Stimulated activated CD8-positive, alpha-beta memory T cell treated with anti-CD3 and anti-CD28 coated beads, Interleukin-12 subunit alpha, Interleukin-12 subunit beta, amount 100 ng/mL, for 24 hours (primary cell): ENCODE results near the gene FAM193A.
"Not testable (repeated sequence)": the region's sequence is repeated elsewhere in the genome, so short reads cannot be mapped to it uniquely, and the experiment has no call there.

ENCODE experiments used
- DNase-seq: peaks from one replicate; pipeline ENCODE4 v3.0.0-alpha.2; 2020; ENCODE audit errors: extremely low read depth

Gene FAM193A

GRCh38 chr4:2729533-2729875, 193.1 kb downstream of the FAM193A start:
- no peak for DNase-seq

- no peak for DNase-seq
Measured at GRCh38 chr4:2731907-2732317, 195.5 kb downstream of the FAM193A start.

- DNase-seq, result no peak
Measured at GRCh38 chr4:2732526-2732925, 196.1 kb downstream of the FAM193A start.

- no peak for DNase-seq
Measured at GRCh38 chr4:2733001-2733843, 196.8 kb downstream of the FAM193A start.

- no peak for DNase-seq
Measured at GRCh38 chr4:2733844-2734574, 197.6 kb downstream of the FAM193A start.

- DNase-seq, result no peak
Measured at GRCh38 chr4:2734612-2735011, 198.2 kb downstream of the FAM193A start.

- DNase-seq, result no peak
Measured at GRCh38 chr4:2735869-2736268, 199.4 kb downstream of the FAM193A start.

- DNase-seq, result not testable (repeated sequence)
Measured at GRCh38 chr4:2738296-2738695, 201.8 kb downstream of the FAM193A start.

GRCh38 chr4:2741626-2742025, 205.2 kb downstream of the FAM193A start:
- no peak for DNase-seq

- DNase-seq, result no peak
Measured at GRCh38 chr4:2742081-2742822, 205.8 kb downstream of the FAM193A start.

GRCh38 chr4:2742823-2743517, 206.5 kb downstream of the FAM193A start:
- DNase-seq, result no peak

- DNase-seq, result no peak
Measured at GRCh38 chr4:2743518-2744445, 207.3 kb downstream of the FAM193A start.

- no peak for DNase-seq
Measured at GRCh38 chr4:2744576-2745270, 208.3 kb downstream of the FAM193A start.

- DNase-seq, result no peak
Measured at GRCh38 chr4:2745516-2745915, 209.1 kb downstream of the FAM193A start.

GRCh38 chr4:2745981-2746806, 209.7 kb downstream of the FAM193A start:
- peak; percentile 87 for DNase-seq

- no peak for DNase-seq
Measured at GRCh38 chr4:2746891-2747695, 210.6 kb downstream of the FAM193A start.

- no peak for DNase-seq
Measured at GRCh38 chr4:2750719-2751605, 214.5 kb downstream of the FAM193A start.
